ENCODE results near the gene COL16A1. TPM values are rescaled to one million over a fixed set of nuclear protein-coding genes. Genes with fewer than 3 reads are reported as not detected.

COL16A1 gene
- polyA plus RNA-seq, 1 of the 3 experiments (the other 2 are of a cell fraction): 10.4 TPM

DNA sequence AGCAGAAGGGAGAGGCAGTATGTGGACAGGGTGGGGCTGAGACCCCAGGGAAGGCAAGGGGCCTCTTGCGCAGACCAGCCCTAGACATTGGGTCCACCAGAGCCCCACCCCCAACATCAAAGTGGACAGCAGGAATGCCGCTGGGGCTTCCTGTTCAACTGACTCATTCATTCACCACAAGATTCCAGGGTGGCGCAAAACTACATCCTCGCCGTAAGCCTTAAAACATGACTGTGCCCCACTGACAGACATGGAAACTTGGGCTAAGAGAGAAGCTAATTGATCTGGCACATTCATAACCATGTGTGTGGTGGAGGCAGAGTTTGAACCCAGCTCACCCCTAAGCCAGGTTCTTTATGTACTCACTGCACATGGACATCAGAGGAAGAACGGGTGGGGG lies 14.0 kb downstream of the COL16A1 start:
- H3K27ac ChIP-seq (ENCODE audit: low read depth in 2 of 2, low read length in 1 of 2): peak overlapping the region in 1 of 2 experiments; percentile 85; a peak in 2 of 4 replicates
- H3K4me2 ChIP-seq: peak overlapping the region; percentile 76
- no peaks in the 10 kb centered on the region for H3K79me2 ChIP-seq (ENCODE audit: insufficient read depth)
- H3K9me3 ChIP-seq: no peaks in the 10 kb centered on the region
- no peaks in the 10 kb centered on the region for H3K27me3 ChIP-seq (ENCODE audit: insufficient read depth)
- no peaks in the 10 kb centered on the region for H3K36me3 ChIP-seq (replicated peaks in 1 of 2; ENCODE audit: control insufficient read depth in 1 of 2, insufficient read depth in 2 of 2, low read length in 1 of 2)
- no peaks in the 10 kb centered on the region for H3K9me2 ChIP-seq
- H3K4me3 ChIP-seq (ENCODE audit: low read depth in 2 of 2, low read length in 1 of 2): no peak overlapping the region
- DNase-seq: no peak
- ChIA-PET CTCF (interaction anchor here (1.0 to 1.3 kb wide), 2 partner anchors 15 to 17 kb away, joined by 3 read pairs; no protein-coding TSS in a partner anchor), POLR2A (no interaction called here)
- H3K9ac ChIP-seq: peak overlapping the region; percentile 69; the same call in 1 of the 2 replicates
- peaks cover 18 to 23% of the 10 kb centered on the region in 2 experiments; a peak in 3 of 4 replicates for H3K4me1 ChIP-seq (ENCODE audit: control insufficient read depth in 1 of 2, insufficient read depth in 2 of 2, low read depth in 1 of 2, low read length in 1 of 2)
- H4K20me1 ChIP-seq (ENCODE audit: insufficient read depth): no peaks in the 10 kb centered on the region
- H2AFZ ChIP-seq (ENCODE audit: low read depth): no peak overlapping the region
- 29% methylated on average over 4 of the region's 6 CpGs for WGBS (ENCODE audit: low lambda C conversion rate)
- peaks cover 3% of the 10 kb centered on the region for H3F3A ChIP-seq (replicated peaks; ENCODE audit: insufficient read depth)
- TF ChIP-seq SIN3A (IDR thresholded peaks at IDR 0.05; ENCODE audit: borderline replicate concordance, low read depth, low read length): peak; percentile 62; the same call in 1 of the 2 replicates
- no peak for TF ChIP-seq GATA2 (CRISPR knock-in tag; IDR thresholded peaks at IDR 0.05)
- TF ChIP-seq MXI1 (IDR thresholded peaks at IDR 0.05; ENCODE audit: low read depth, low read length): no peak
- TF ChIP-seq SMC3 (IDR thresholded peaks at IDR 0.05; ENCODE audit: low read depth, low read length): no peak
- TF ChIP-seq POLR2AphosphoS5 (IDR thresholded peaks at IDR 0.05; ENCODE audit: low read depth, low read length): peak; percentile 41; the same call in 1 of the 2 replicates
- no peak for TF ChIP-seq RCOR1 (IDR thresholded peaks at IDR 0.05; ENCODE audit: low read length)
- TF ChIP-seq CHD2 (IDR thresholded peaks at IDR 0.05; ENCODE audit: low read length, partially characterized antibody): no peak
- TF ChIP-seq, protein P1, sequence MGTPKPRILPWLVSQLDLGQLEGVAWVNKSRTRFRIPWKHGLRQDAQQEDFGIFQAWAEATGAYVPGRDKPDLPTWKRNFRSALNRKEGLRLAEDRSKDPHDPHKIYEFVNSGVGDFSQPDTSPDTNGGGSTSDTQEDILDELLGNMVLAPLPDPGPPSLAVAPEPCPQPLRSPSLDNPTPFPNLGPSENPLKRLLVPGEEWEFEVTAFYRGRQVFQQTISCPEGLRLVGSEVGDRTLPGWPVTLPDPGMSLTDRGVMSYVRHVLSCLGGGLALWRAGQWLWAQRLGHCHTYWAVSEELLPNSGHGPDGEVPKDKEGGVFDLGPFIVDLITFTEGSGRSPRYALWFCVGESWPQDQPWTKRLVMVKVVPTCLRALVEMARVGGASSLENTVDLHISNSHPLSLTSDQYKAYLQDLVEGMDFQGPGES (IDR thresholded peaks at IDR 0.05; ENCODE audit: low read depth, low read length): no peak
- no peak for TF ChIP-seq RFX5 (IDR thresholded peaks at IDR 0.05; ENCODE audit: low read length)
- no peak for TF ChIP-seq EZH2phosphoT487 (IDR thresholded peaks at IDR 0.05; ENCODE audit: borderline replicate concordance, low read depth)
- TF ChIP-seq EP300 (IDR thresholded peaks at IDR 0.05; ENCODE audit: borderline replicate concordance in 1 of 2, low read depth in 1 of 2, low read length in 1 of 2): peak in 1 of 2 experiments; percentile 83; a peak in 1 of 4 replicates
- TF ChIP-seq ELF1 (IDR thresholded peaks at IDR 0.05): no peak
- TF ChIP-seq, protein P2, sequence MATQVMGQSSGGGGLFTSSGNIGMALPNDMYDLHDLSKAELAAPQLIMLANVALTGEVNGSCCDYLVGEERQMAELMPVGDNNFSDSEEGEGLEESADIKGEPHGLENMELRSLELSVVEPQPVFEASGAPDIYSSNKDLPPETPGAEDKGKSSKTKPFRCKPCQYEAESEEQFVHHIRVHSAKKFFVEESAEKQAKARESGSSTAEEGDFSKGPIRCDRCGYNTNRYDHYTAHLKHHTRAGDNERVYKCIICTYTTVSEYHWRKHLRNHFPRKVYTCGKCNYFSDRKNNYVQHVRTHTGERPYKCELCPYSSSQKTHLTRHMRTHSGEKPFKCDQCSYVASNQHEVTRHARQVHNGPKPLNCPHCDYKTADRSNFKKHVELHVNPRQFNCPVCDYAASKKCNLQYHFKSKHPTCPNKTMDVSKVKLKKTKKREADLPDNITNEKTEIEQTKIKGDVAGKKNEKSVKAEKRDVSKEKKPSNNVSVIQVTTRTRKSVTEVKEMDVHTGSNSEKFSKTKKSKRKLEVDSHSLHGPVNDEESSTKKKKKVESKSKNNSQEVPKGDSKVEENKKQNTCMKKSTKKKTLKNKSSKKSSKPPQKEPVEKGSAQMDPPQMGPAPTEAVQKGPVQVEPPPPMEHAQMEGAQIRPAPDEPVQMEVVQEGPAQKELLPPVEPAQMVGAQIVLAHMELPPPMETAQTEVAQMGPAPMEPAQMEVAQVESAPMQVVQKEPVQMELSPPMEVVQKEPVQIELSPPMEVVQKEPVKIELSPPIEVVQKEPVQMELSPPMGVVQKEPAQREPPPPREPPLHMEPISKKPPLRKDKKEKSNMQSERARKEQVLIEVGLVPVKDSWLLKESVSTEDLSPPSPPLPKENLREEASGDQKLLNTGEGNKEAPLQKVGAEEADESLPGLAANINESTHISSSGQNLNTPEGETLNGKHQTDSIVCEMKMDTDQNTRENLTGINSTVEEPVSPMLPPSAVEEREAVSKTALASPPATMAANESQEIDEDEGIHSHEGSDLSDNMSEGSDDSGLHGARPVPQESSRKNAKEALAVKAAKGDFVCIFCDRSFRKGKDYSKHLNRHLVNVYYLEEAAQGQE (IDR thresholded peaks at IDR 0.05; ENCODE audit: low read depth, low read length): peak; percentile 81
- TF ChIP-seq TAF1 (IDR thresholded peaks at IDR 0.05; ENCODE audit: borderline replicate concordance, low read depth, low read length): peak; percentile 51; the same call in 1 of the 2 replicates
- TF ChIP-seq RAD21 (IDR thresholded peaks at IDR 0.05; ENCODE audit: low read length): no peak
- TF ChIP-seq, protein P3, sequence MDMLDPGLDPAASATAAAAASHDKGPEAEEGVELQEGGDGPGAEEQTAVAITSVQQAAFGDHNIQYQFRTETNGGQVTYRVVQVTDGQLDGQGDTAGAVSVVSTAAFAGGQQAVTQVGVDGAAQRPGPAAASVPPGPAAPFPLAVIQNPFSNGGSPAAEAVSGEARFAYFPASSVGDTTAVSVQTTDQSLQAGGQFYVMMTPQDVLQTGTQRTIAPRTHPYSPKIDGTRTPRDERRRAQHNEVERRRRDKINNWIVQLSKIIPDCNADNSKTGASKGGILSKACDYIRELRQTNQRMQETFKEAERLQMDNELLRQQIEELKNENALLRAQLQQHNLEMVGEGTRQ (IDR thresholded peaks at IDR 0.05; ENCODE audit: borderline replicate concordance, low read depth, low read length): no peak
- peak; percentile 74; the same call in 1 of the 2 replicates for TF ChIP-seq NFIC (IDR thresholded peaks at IDR 0.05; ENCODE audit: borderline replicate concordance)
- no peak for TF ChIP-seq GABPA (IDR thresholded peaks at IDR 0.05; ENCODE audit: low read depth)
- TF ChIP-seq JUND (IDR thresholded peaks at IDR 0.05): no peak; the same call in 1 of the 2 replicates
- peak; percentile 87; the same call in 1 of the 2 replicates for TF ChIP-seq FOSL2 (IDR thresholded peaks at IDR 0.05; ENCODE audit: borderline replicate concordance, low read depth)
- no peak for TF ChIP-seq YY1 (IDR thresholded peaks at IDR 0.05; ENCODE audit: low read depth)
- TF ChIP-seq TEAD4 (IDR thresholded peaks at IDR 0.05; ENCODE audit: borderline replicate concordance, insufficient read depth): peak; percentile 94
- TF ChIP-seq FOXM1 (IDR thresholded peaks at IDR 0.05; ENCODE audit: low read depth): no peak
- TF ChIP-seq, protein P4, sequence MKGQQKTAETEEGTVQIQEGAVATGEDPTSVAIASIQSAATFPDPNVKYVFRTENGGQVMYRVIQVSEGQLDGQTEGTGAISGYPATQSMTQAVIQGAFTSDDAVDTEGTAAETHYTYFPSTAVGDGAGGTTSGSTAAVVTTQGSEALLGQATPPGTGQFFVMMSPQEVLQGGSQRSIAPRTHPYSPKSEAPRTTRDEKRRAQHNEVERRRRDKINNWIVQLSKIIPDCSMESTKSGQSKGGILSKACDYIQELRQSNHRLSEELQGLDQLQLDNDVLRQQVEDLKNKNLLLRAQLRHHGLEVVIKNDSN (IDR thresholded peaks at IDR 0.05; ENCODE audit: borderline replicate concordance, low read depth): no peak
- TF ChIP-seq MEF2A (IDR thresholded peaks at IDR 0.05; ENCODE audit: borderline replicate concordance, low read depth): no peak
- TF ChIP-seq NRF1 (IDR thresholded peaks at IDR 0.05; ENCODE audit: low read depth, low read length): no peak
- TF ChIP-seq, protein P5, sequence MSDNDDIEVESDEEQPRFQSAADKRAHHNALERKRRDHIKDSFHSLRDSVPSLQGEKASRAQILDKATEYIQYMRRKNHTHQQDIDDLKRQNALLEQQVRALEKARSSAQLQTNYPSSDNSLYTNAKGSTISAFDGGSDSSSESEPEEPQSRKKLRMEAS (IDR thresholded peaks at IDR 0.05; ENCODE audit: low read depth): peak; percentile 84

All from SK-N-SH (cell line).